ENCODE results near the gene PALB2.

Gene PALB2

DNA sequence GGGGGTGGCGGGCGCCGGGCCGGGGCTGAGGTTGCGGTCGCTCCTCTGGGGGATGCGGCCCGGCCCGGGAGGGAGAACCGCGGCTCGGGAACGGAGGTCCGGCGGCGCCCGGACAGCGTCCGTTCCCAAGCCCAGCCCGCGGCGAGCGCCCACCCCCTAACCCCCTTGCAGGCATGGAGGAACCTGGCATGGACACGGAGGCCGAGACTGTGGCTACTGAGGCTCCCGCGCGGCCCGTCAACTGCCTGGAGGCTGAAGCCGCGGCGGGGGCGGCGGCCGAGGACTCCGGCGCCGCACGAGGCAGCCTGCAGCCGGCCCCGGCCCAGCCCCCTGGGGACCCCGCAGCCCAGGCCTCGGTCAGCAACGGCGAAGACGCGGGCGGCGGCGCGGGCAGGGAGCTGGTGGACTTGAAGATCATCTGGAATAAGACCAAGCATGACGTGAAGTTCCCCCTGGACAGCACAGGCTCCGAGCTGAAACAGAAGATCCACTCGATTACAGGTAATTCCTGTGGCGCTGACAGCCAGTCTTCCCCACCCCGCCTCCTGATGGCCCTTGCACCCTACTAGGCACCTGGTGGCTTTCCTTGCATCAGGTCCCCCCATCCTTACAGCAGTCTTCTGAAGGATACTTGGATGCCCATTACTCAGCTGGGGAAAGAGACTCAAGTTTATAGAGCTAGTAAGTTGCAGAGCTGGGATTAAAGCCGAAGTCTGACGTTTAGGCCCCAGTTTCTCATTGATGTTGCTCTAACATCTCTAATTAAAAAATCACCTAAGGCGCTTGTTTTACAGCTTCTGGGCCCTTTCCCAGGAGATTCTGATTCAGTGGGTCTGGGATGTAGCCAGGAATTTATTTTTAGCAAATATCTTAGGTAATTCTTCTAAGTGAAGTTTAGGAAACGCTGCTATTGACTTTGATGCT lies 83.1 kb downstream of the PALB2 start:
- Histone ChIP-seq H3K9me3 (ENCODE audit: control insufficient read depth in 2 of 2, low read length in 2 of 2) (no peaks in the 10 kb centered on the region), H3K9ac (ENCODE audit: low read depth in 1 of 2, low read length in 2 of 2) (peak overlapping the region; percentile 69 to 75), H3K4me3 (ENCODE audit: low read length in 2 of 2) (peak overlapping the region; percentile 75 to 81), H3K27me3 (ENCODE audit: control insufficient read depth in 2 of 2, insufficient read depth in 2 of 2, low read length in 2 of 2) (no peaks in the 10 kb centered on the region), H3K36me3 (ENCODE audit: control insufficient read depth in 2 of 2, insufficient read depth in 2 of 2, low read length in 2 of 2) (peaks cover 24 to 32% of the 10 kb centered on the region in 2 donors), H3K27ac (ENCODE audit: low read depth in 2 of 2, low read length in 2 of 2) (peak overlapping the region; percentile 83 to 86), H3K4me1 (ENCODE audit: control insufficient read depth in 2 of 2, insufficient read depth in 2 of 2, low read length in 2 of 2) (peaks cover 6 to 8% of the 10 kb centered on the region in 2 donors)

DNA sequence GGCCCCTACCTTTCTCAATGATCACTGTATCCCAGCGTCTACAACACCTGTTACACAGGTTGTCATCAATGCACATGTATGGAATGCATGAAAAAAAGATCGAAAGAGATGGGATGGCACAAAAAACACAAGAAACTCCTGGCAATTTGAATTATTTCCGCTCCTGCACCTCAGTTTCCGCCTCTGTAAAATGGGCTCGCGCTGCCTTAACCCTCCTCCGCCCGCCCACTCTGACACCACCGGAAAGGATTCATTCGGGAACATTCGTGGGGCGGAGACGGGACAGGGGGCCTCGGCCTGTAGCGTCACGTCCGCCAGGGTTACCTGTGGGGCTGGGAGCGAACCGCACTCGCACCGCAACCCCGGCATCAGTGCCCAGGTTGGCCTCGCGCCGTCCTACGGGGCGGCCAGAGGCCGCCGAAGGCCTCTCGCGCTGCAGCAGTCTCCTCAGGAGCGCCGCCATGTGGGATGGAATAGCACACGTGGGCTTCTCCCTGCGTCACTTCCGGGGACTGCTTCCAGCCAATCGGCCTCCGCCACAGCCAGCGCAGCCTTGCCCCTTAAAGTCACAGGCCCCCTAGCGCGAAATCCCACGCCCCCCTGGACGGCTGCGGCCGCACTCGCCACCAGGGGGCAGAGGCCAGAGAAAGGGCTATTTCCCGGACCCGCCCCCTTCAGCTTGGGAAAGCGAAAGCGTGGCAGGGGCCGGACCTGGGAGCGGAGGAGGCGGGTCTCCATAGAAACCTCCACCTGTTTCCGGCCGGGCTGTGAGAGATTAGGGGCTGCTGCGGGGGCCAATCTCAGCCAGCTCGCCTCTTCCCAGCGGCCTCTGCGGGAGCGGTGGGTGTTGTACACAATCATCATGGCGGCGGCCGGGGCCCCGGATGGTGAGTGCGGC lies 84.0 kb downstream of the PALB2 start, which contains the start of the genes EARS2 and UBFD1:
TSS of gene EARS2 (minus strand) at position 470 of the 898 bp plus-strand sequence. CDS start at position 463, 7 bp downstream.
TSS of gene UBFD1 (plus strand) at position 847 of the 898 bp plus-strand sequence. CDS start at position 863, 16 bp downstream.
- H3K9me3 ChIP-seq (ENCODE audit: control insufficient read depth in 2 of 2, low read length in 2 of 2): no peaks in the 10 kb centered on the region
- H3K4me1 ChIP-seq (ENCODE audit: control insufficient read depth in 2 of 2, insufficient read depth in 2 of 2, low read length in 2 of 2): peaks cover 6 to 8% of the 10 kb centered on the region in 2 donors
- peak within 1 kb of the TSS; percentile 72 to 75 for H3K9ac ChIP-seq (ENCODE audit: low read depth in 1 of 2, low read length in 2 of 2)
- peak within 1 kb of the TSS; percentile 83 to 86 for H3K27ac ChIP-seq (ENCODE audit: low read depth in 2 of 2, low read length in 2 of 2)
- H3K27me3 ChIP-seq (ENCODE audit: control insufficient read depth in 2 of 2, insufficient read depth in 2 of 2, low read length in 2 of 2): no peaks in the 10 kb centered on the region
- peak within 1 kb of the TSS; percentile 75 to 81 for H3K4me3 ChIP-seq (ENCODE audit: low read length in 2 of 2)
- peaks cover 16 to 31% of the 10 kb centered on the region in 2 donors for H3K36me3 ChIP-seq (ENCODE audit: control insufficient read depth in 2 of 2, insufficient read depth in 2 of 2, low read length in 2 of 2)

DNA sequence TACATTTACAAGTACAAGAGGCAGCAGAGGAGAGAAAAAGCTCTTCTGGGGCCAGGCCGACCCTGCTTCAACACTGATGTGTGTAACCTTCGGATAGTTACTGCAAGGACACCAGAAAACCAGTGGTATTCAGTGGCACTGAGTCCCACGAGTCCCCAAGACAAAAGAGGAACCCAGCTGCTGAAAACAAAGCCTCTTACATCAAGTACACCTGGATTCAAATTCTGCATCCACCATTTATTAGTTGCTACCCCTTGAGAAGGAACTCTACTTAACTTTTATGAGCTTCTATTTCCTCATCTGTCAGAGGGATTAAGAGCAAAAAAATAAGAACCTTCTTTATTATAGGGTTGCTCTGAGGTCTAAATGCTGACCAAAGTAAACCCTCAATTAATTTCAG lies 86.6 kb downstream of the PALB2 start:
- H3K4me3 ChIP-seq (ENCODE audit: low read length in 2 of 2): no peak overlapping the region
- H3K9me3 ChIP-seq (ENCODE audit: control insufficient read depth in 2 of 2, low read length in 2 of 2): no peaks in the 10 kb centered on the region
- no peak overlapping the region for H3K9ac ChIP-seq (ENCODE audit: low read depth in 1 of 2, low read length in 2 of 2)
- no peak overlapping the region for H3K27ac ChIP-seq (ENCODE audit: low read depth in 2 of 2, low read length in 2 of 2)
- no peaks in the 10 kb centered on the region for H3K27me3 ChIP-seq (ENCODE audit: control insufficient read depth in 2 of 2, insufficient read depth in 2 of 2, low read length in 2 of 2)
- H3K36me3 ChIP-seq (ENCODE audit: control insufficient read depth in 2 of 2, insufficient read depth in 2 of 2, low read length in 2 of 2): peaks cover 13 to 28% of the 10 kb centered on the region in 2 donors
- peaks cover 6 to 8% of the 10 kb centered on the region in 2 donors for H3K4me1 ChIP-seq (ENCODE audit: control insufficient read depth in 2 of 2, insufficient read depth in 2 of 2, low read length in 2 of 2)

All from mucosa of rectum (tissue), 2 donors.